GM23338 (cell line): Measurements from ENCODE around the gene SYNGR3. TPM values are rescaled to one million over a fixed set of nuclear protein-coding genes. Genes with fewer than 3 reads are reported as not detected.

ENCODE experiments used
- ATAC-seq: fragments of 200-7000 bp; cut with Tn5 transposase; 3 replicates; pipeline ENCODE4 v1.9.1; 2020
- DNase-seq: peaks from one replicate; pipeline ENCODE4 v3.0.0-alpha.2; 2015; ENCODE audit warnings: low spot score
- H2AFZ ChIP-seq: fragments of 200-600 bp; sonication (generic); 2 replicates; pipeline ENCODE4 v1.8.0; 2016; ENCODE audit warnings: antibody characterized with exemption, mild to moderate bottlenecking, moderate library complexity
- H3F3A ChIP-seq: fragments of 200-600 bp; sonication (generic); replicated peaks from 2 replicates; pipeline ENCODE4 v1.8.0; 2017; ENCODE audit warnings: antibody characterized with exemption, mixed run types, low read depth
- H3K27ac ChIP-seq: fragments of 200-600 bp; sonication (generic); 2 replicates; pipeline ENCODE4 v1.6.1; 2016; ENCODE audit warnings: low read depth
- H3K27me3 ChIP-seq: fragments of 200-600 bp; sonication (generic); 2 replicates; pipeline ENCODE4 v1.8.0; 2016; ENCODE audit warnings: mild to moderate bottlenecking, mixed run types, moderate library complexity; ENCODE audit not compliant: insufficient read depth
- H3K36me3 ChIP-seq: fragments of 200-600 bp; sonication (generic); 2 replicates; pipeline ENCODE4 v1.8.0; 2016; ENCODE audit warnings: mild to moderate bottlenecking; ENCODE audit not compliant: insufficient read depth
- H3K4me1 ChIP-seq: fragments of 200-600 bp; sonication (generic); 2 replicates; pipeline ENCODE4 v1.8.0; 2016; ENCODE audit warnings: mild to moderate bottlenecking, moderate library complexity; ENCODE audit not compliant: insufficient read depth
- H3K4me2 ChIP-seq: fragments of 200-600 bp; sonication (generic); 2 replicates; pipeline ENCODE4 v1.7.1; 2017; ENCODE audit warnings: mixed run types
- H3K4me3 ChIP-seq: fragments of 200-600 bp; sonication (generic); 2 replicates; pipeline ENCODE4 v1.6.1; 2016; ENCODE audit warnings: mixed run types
- H3K79me2 ChIP-seq: fragments of 200-600 bp; sonication (generic); replicated peaks from 2 replicates; pipeline ENCODE4 v1.8.0; 2017; ENCODE audit warnings: mild to moderate bottlenecking; ENCODE audit not compliant: insufficient read depth
- H3K9me2 ChIP-seq: fragments of 200-600 bp; sonication (generic); 2 replicates; pipeline ENCODE4 v1.8.0; 2017; ENCODE audit not compliant: insufficient read depth
- H4K20me1 ChIP-seq: fragments of 200-600 bp; sonication (generic); replicated peaks from 2 replicates; pipeline ENCODE4 v1.8.0; 2017; ENCODE audit warnings: mild to moderate bottlenecking; ENCODE audit not compliant: insufficient read depth
- H3K27ac Mint-ChIP-seq: 2 replicates; pipeline ENCODE4 v1.8.0; 2020; ENCODE audit warnings: inconsistent platforms, mild to moderate bottlenecking, moderate library complexity, mixed read lengths
- H3K27me3 Mint-ChIP-seq: 3 replicates; pipeline ENCODE4 v1.8.0; 2022; ENCODE audit warnings: low read depth, mild to moderate bottlenecking, moderate library complexity, mixed read lengths, inconsistent platforms; ENCODE audit not compliant: insufficient read depth, poor library complexity
- H3K36me3 Mint-ChIP-seq: 3 replicates; pipeline ENCODE4 v1.8.0; 2021; ENCODE audit warnings: low read depth, mild to moderate bottlenecking, inconsistent platforms, moderate library complexity, mixed read lengths
- H3K4me1 Mint-ChIP-seq: 3 replicates; pipeline ENCODE4 v1.8.0; 2020; ENCODE audit warnings: mild to moderate bottlenecking, inconsistent platforms, mixed read lengths
- H3K4me3 Mint-ChIP-seq: 3 replicates; pipeline ENCODE4 v1.8.0; 2021; ENCODE audit warnings: moderate library complexity, mild to moderate bottlenecking, inconsistent platforms, mixed read lengths
- H3K9me3 Mint-ChIP-seq: 3 replicates; pipeline ENCODE4 v1.8.0; 2020; ENCODE audit warnings: moderate library complexity, mild to moderate bottlenecking, inconsistent platforms, mixed read lengths
- CREB1 ChIP-seq: fragments of 250-450 bp; sonication (Bioruptor Pico); IDR thresholded peaks from 2 replicates; pipeline ENCODE4 v1.5.0; 2020; ENCODE audit warnings: low read depth, mild to moderate bottlenecking, moderate library complexity
- CTCF ChIP-seq, 2 experiments: fragments of 200-600 bp in 1 of 2; sonication (generic) in 1 of 2; conservative IDR thresholded peaks; 2 replicates each; pipeline versions ENCODE4 v1.5.1 to v1.6.1; 2016 to 2017; ENCODE audit warnings: antibody characterized with exemption in 2 of 2, low read depth in 2 of 2, mild to moderate bottlenecking in 2 of 2, moderate library complexity in 1 of 2
- EZH2phosphoT487 ChIP-seq: fragments of 200-600 bp; sonication (generic); IDR thresholded peaks from one replicate; pipeline ENCODE4 v1.8.1; 2018; ENCODE audit warnings: antibody characterized with exemption; ENCODE audit not compliant: unreplicated experiment
- JUNB ChIP-seq: IDR thresholded peaks from one replicate; pipeline ENCODE4 v1.6.1; 2016; ENCODE audit warnings: antibody characterized with exemption; ENCODE audit not compliant: unreplicated experiment
- NANOG ChIP-seq: IDR thresholded peaks from 2 replicates; pipeline ENCODE4 v1.6.1; 2016; ENCODE audit warnings: antibody characterized with exemption, borderline replicate concordance
- POLR2AphosphoS5 ChIP-seq: IDR thresholded peaks from 2 replicates; pipeline ENCODE4 v1.6.1; 2016; ENCODE audit warnings: antibody characterized with exemption, low read depth
- REST ChIP-seq: IDR thresholded peaks from one replicate; pipeline ENCODE4 v1.6.1; 2018; ENCODE audit warnings: antibody characterized with exemption; ENCODE audit not compliant: unreplicated experiment
- STAT1 ChIP-seq: IDR thresholded peaks from one replicate; pipeline ENCODE4 v1.6.1; 2016; ENCODE audit warnings: antibody characterized with exemption; ENCODE audit not compliant: unreplicated experiment
- ZNF114 ChIP-seq: fragments of 250-450 bp; sonication (Bioruptor Pico); IDR thresholded peaks from 2 replicates; pipeline ENCODE4 v1.5.0; 2020; ENCODE audit warnings: mild to moderate bottlenecking, moderate library complexity
- ZNF331 ChIP-seq: fragments of 250-450 bp; sonication (Bioruptor Pico); IDR thresholded peaks from 2 replicates; pipeline ENCODE4 v1.5.0; 2020; ENCODE audit warnings: low read depth, mild to moderate bottlenecking, moderate library complexity
- ZNF462 ChIP-seq: fragments of 250-450 bp; sonication (Bioruptor Pico); IDR thresholded peaks from 2 replicates; pipeline ENCODE4 v1.5.0; 2020; ENCODE audit warnings: mild to moderate bottlenecking, moderate library complexity
- polyA plus RNA-seq: library from polyadenylated mRNA; unstranded; fragments of >200 nt; fragmentation: Nextera tagmentation; extraction: Ambion mirVana; gene quantifications from 2 replicates; pipeline ENCODE4 v1.2.1, GENCODE V29; 2016
- total RNA-seq: library from RNA; depleted of rRNA; stranded (reverse); fragments of >200 nt; shearing (Covaris generic); gene quantifications from 2 replicates; pipeline ENCODE4 v1.2.3, GENCODE V29; 2014

The SYNGR3 gene
- total and polyA plus RNA-seq, 2 experiments from 2014 or later, result 45.4 to 77.7 TPM

GRCh38 chr16:1947369-1947670 is 42.5 kb upstream of the SYNGR3 start (continued):
- TF ChIP-seq CTCF (conservative IDR thresholded peaks at IDR 0.05; ENCODE audit: low read depth in 2 of 2) (no peak), ZNF114 (CRISPR knock-in tag) (no peak), JUNB (no peak)

GRCh38 chr16:1949507-1949906 is 40.3 kb upstream of the SYNGR3 start:
- no peak overlapping the region for H3K4me2 ChIP-seq
- DNase-seq (no peak), ATAC-seq (no peak)
- no peaks in the 10 kb centered on the region for H3K36me3 ChIP-seq
- no peaks in the 10 kb centered on the region for H3K9me2 ChIP-seq
- H3K27me3 ChIP-seq, result no peaks in the 10 kb centered on the region
- no peaks in the 10 kb centered on the region for H3F3A ChIP-seq
- Mint-ChIP-seq H3K27me3 (peaks cover 8% of the 10 kb centered on the region), H3K9me3 (no peaks in the 10 kb centered on the region), H3K36me3 (no peaks in the 10 kb centered on the region; the same call in 2 of the 3 replicates), H3K4me1 (peaks cover 3% of the 10 kb centered on the region), H3K27ac (no peak overlapping the region), H3K4me3 (no peak overlapping the region)
- H3K4me1 ChIP-seq, result no peaks in the 10 kb centered on the region
- H3K27ac ChIP-seq, result no peak overlapping the region
- TF ChIP-seq REST, result no peak
- TF ChIP-seq NANOG, result no peak
- TF ChIP-seq ZNF114 (CRISPR knock-in tag), result no peak
- TF ChIP-seq EZH2phosphoT487, result no peak
- TF ChIP-seq POLR2AphosphoS5, result no peak
- no peak for TF ChIP-seq CREB1 (CRISPR knock-in tag)
- no peak for TF ChIP-seq STAT1
- no peak for TF ChIP-seq JUNB
- no peak for TF ChIP-seq ZNF462 (CRISPR knock-in tag)
- no peak for TF ChIP-seq ZNF331 (CRISPR knock-in tag)
- H4K20me1 ChIP-seq, result no peaks in the 10 kb centered on the region
- no peak overlapping the region for H2AFZ ChIP-seq
- H3K4me3 ChIP-seq, result no peak overlapping the region
- no peaks in the 10 kb centered on the region for H3K79me2 ChIP-seq
